OCI-LY3 (cell line): ENCODE measurements around the gene FLNC.

ENCODE experiments used
- H2AFZ ChIP-seq: fragments of 200-600, 300-600 bp; shearing (Covaris generic); 2 replicates; pipeline ENCODE4 v1.6.0; 2014; ENCODE audit warnings: antibody characterized with exemption, low read depth, low read length
- H3K27ac ChIP-seq: fragments of 200-600, 300-600 bp; sonication (generic); 2 replicates; pipeline ENCODE4 v1.5.1; 2014; ENCODE audit warnings: mild to moderate bottlenecking, low read length, moderate library complexity, mixed read lengths
- H3K27me3 ChIP-seq: fragments of 200-600, 300-600 bp; sonication (generic); 2 replicates; pipeline ENCODE4 v1.6.1; 2014; ENCODE audit warnings: low read depth, low read length, mixed read lengths
- H3K36me3 ChIP-seq: fragments of 200-600, 300-600 bp; sonication (generic); replicated peaks from 2 replicates; pipeline ENCODE3; 2014; ENCODE audit warnings: low read depth, low read length, mixed read lengths
- H3K4me1 ChIP-seq: fragments of 300-600, 200-600 bp; sonication (generic); 2 replicates; pipeline ENCODE4 v1.6.1; 2014; ENCODE audit warnings: low read length, mixed read lengths
- H3K4me2 ChIP-seq: fragments of 200-600, 300-600 bp; sonication (generic); 2 replicates; pipeline ENCODE4 v1.6.1; 2014; ENCODE audit warnings: low read length, mixed read lengths
- H3K4me3 ChIP-seq: fragments of 300-600, 200-600 bp; sonication (generic); 2 replicates; pipeline ENCODE4 v1.5.1; 2014; ENCODE audit warnings: antibody characterized with exemption, mild to moderate bottlenecking, low read length, moderate library complexity
- H3K79me2 ChIP-seq: fragments of 300-600, 200-600 bp; shearing (Covaris generic); 2 replicates; pipeline ENCODE4 v1.6.1; 2014; ENCODE audit warnings: mild to moderate bottlenecking, low read length, mixed read lengths
- H3K9ac ChIP-seq: fragments of 300-600, 200-600 bp; shearing (Covaris generic); 2 replicates; pipeline ENCODE4 v1.6.0; 2014; ENCODE audit warnings: mild to moderate bottlenecking, low read length, moderate library complexity
- H3K9me3 ChIP-seq: fragments of 200-600, 300-600 bp; shearing (Covaris generic); 2 replicates; pipeline ENCODE4 v1.6.1; 2014; ENCODE audit warnings: low read length, mixed read lengths; ENCODE audit not compliant: insufficient read depth
- H4K20me1 ChIP-seq: fragments of 200-600, 300-600 bp; sonication (generic); 2 replicates; pipeline ENCODE4 v1.6.1; 2016; ENCODE audit warnings: low read length, mixed read lengths; ENCODE audit not compliant: insufficient read depth
- CTCF ChIP-seq: fragments of 200-600, 300-600 bp; sonication (generic); IDR thresholded peaks from 2 replicates; pipeline ENCODE4 v1.5.1; 2014; ENCODE audit warnings: antibody characterized with exemption, low read length, low read depth
- EZH2phosphoT487 ChIP-seq: fragments of 200-600 bp; shearing (Covaris generic); IDR thresholded peaks from 2 replicates; pipeline ENCODE4 v1.6.1; 2018; ENCODE audit warnings: antibody characterized with exemption, mixed run types, low read depth

Gene FLNC

DNA sequence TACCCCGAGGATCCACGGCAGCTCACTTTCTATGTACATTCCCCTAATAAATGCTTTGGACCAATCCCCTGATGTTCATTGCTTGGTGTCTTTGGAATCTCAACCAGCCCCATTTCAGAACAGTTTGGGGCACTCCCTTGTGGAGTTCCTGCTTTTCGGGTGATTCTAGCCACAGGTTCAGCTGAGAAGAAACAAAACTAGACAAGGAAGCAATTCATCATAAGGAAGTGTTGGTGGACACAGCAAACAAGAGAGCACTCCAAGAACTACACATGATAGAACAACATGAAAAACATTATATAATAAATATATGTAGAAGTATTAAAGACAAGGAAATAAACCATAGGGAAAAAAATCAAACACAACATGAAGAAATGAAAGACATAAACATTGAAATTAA is 44.5 kb upstream of the FLNC start:
- Histone ChIP-seq H3K27ac (no peak overlapping the region), H3K9me3 (no peaks in the 10 kb centered on the region), H3K27me3 (peaks cover 32% of the 10 kb centered on the region), H3K4me3 (no peak overlapping the region), H3K9ac (no peak overlapping the region), H3K79me2 (no peaks in the 10 kb centered on the region), H3K36me3 (no peaks in the 10 kb centered on the region), H3K4me2 (no peak overlapping the region), H2AFZ (no peak overlapping the region), H3K4me1 (0 out of 2 replicates have a peak, but pooled peaks cover 3% of the 10 kb centered on the region), H4K20me1 (no peaks in the 10 kb centered on the region)
- TF ChIP-seq EZH2phosphoT487 = no peak
- no peak for TF ChIP-seq CTCF

- no peak overlapping the region for H3K9ac ChIP-seq
Measured at GRCh38 chr7:128788446-128789412, 41.5 kb upstream of the FLNC start.

GRCh38 chr7:128790315-128791041 is 39.7 kb upstream of the FLNC start:
- Histone ChIP-seq H4K20me1 (no peaks in the 10 kb centered on the region), H3K9ac (peak overlapping the region; percentile 72), H3K4me3 (peak overlapping the region; percentile 95), H3K4me1 (peaks cover 6% of the 10 kb centered on the region; the same call in 1 of the 2 replicates), H2AFZ (peak overlapping the region; percentile 93; the same call in 1 of the 2 replicates), H3K27ac (no peak overlapping the region), H3K36me3 (no peaks in the 10 kb centered on the region), H3K79me2 (no peaks in the 10 kb centered on the region), H3K27me3 (peaks cover 32% of the 10 kb centered on the region), H3K4me2 (peak overlapping the region; percentile 100), H3K9me3 (no peaks in the 10 kb centered on the region)
- TF ChIP-seq CTCF (no peak), EZH2phosphoT487 (no peak)

More at GRCh38 chr7:128788446-128789412, 41.5 kb upstream of the FLNC start:
- Histone ChIP-seq H3K79me2 (no peaks in the 10 kb centered on the region), H3K27ac (no peak overlapping the region), H3K27me3 (peaks cover 32% of the 10 kb centered on the region), H3K9me3 (no peaks in the 10 kb centered on the region), H3K4me2 (no peak overlapping the region), H3K36me3 (no peaks in the 10 kb centered on the region), H3K4me1 (peaks cover 6% of the 10 kb centered on the region; the same call in 1 of the 2 replicates), H4K20me1 (no peaks in the 10 kb centered on the region), H2AFZ (no peak overlapping the region), H3K4me3 (no peak overlapping the region)
- TF ChIP-seq EZH2phosphoT487 (no peak), CTCF (no peak)
